Measurements from ENCODE around the gene DPP6.

DNA sequence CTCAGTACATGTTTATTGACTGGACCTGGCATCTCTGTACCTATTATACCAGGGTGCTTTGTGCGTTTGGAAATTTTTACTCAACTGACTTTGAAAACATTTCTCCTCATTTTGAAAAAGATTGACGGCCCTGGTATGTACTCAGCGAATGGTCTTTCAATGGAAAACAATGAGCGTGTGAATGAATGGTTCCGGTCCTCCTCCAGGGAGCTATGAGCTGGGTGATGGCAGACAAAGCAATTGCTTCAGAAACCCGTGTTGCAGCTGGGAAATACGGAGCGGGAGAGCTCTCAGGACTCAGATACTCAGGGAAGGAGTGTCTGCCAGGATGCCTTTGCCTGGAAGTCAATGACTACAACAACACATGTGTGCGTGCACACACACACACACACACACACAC, 824.8 kb downstream of the DPP6 start:
- TF ChIP-seq, protein P1, sequence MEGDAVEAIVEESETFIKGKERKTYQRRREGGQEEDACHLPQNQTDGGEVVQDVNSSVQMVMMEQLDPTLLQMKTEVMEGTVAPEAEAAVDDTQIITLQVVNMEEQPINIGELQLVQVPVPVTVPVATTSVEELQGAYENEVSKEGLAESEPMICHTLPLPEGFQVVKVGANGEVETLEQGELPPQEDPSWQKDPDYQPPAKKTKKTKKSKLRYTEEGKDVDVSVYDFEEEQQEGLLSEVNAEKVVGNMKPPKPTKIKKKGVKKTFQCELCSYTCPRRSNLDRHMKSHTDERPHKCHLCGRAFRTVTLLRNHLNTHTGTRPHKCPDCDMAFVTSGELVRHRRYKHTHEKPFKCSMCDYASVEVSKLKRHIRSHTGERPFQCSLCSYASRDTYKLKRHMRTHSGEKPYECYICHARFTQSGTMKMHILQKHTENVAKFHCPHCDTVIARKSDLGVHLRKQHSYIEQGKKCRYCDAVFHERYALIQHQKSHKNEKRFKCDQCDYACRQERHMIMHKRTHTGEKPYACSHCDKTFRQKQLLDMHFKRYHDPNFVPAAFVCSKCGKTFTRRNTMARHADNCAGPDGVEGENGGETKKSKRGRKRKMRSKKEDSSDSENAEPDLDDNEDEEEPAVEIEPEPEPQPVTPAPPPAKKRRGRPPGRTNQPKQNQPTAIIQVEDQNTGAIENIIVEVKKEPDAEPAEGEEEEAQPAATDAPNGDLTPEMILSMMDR (IDR thresholded peaks at IDR 0.05; ENCODE audit: insufficient read depth, low read depth, low read length), result no peak
- TF ChIP-seq EZH2 (IDR thresholded peaks at IDR 0.05; ENCODE audit: insufficient read depth, low read length), result no peak
